ENCODE results near the gene SMIM12.

GRCh38 chr1:34839526-34840305, 19.8 kb downstream of the SMIM12 start:
- no peak for TF ChIP-seq ESRRG (CRISPR knock-in tag; IDR thresholded peaks at IDR 0.05)
- TF ChIP-seq TSHZ2 (CRISPR knock-in tag; IDR thresholded peaks at IDR 0.05): no peak
- no peak for TF ChIP-seq ZNF70 (CRISPR knock-in tag; IDR thresholded peaks at IDR 0.05)
